IMR-90 (cell line): Measurements from ENCODE around the gene CTDSP2. TPM values are rescaled to one million over a fixed set of nuclear protein-coding genes. Genes with fewer than 3 reads are reported as not detected.

ENCODE experiments used
- ATAC-seq: fragments of 200-7000 bp; cut with Tn5 transposase; 2 replicates; pipeline ENCODE4 v1.9.1; 2020; ENCODE audit warnings: low read depth, mild to moderate bottlenecking, moderate library complexity
- BruUV-seq: library from RNA; stranded (reverse); fragments of 400-500 nt; replicated peaks from 2 replicates; lab custom pipeline; 2021; lab: Mats Ljungman, UMichigan
- CTCF ChIA-PET: fragments of 300-600 bp; formaldehyde crosslinking; extraction: SDS; loops from one replicate; lab custom pipeline; 2021; ENCODE audit warnings: antibody characterized with exemption; lab: Yijun Ruan, JAX
- POLR2A ChIA-PET: fragments of 300-600 bp; sonication (Branson Sonifier 250); formaldehyde crosslinking; loops from one replicate; lab custom pipeline; 2022; ENCODE audit warnings: antibody characterized with exemption; ENCODE audit not compliant: unreplicated experiment; lab: Charles Lee
- DNase-seq: peaks from one replicate; pipeline ENCODE4 v3.0.0; 2013
- H2AFZ ChIP-seq: replicated peaks from 2 replicates; pipeline ENCODE3; 2013; ENCODE audit warnings: low read length, mild to moderate bottlenecking; ENCODE audit not compliant: poor library complexity
- H2AK5ac ChIP-seq: 2 replicates; pipeline ENCODE4 v1.6.1; 2013; ENCODE audit warnings: low read depth, low read length, inconsistent platforms
- H2AK9ac ChIP-seq: replicated peaks from 2 replicates; pipeline ENCODE3; 2013; ENCODE audit warnings: mild to moderate bottlenecking, low read depth, low read length, moderate library complexity; ENCODE audit not compliant: poor library complexity
- H2BK120ac ChIP-seq: 2 replicates; pipeline ENCODE4 v1.6.1; 2013; ENCODE audit warnings: low read depth, low read length, inconsistent platforms
- H2BK15ac ChIP-seq: 3 replicates; pipeline ENCODE4 v1.6.1; 2013; ENCODE audit warnings: low read depth, low read length, inconsistent platforms
- H2BK20ac ChIP-seq: 2 replicates; pipeline ENCODE4 v1.6.1; 2013; ENCODE audit warnings: low read depth, mild to moderate bottlenecking, inconsistent platforms, low read length, moderate library complexity
- H2BK5ac ChIP-seq: 2 replicates; pipeline ENCODE4 v1.6.1; 2013; ENCODE audit warnings: mild to moderate bottlenecking, low read depth, low read length, inconsistent platforms; ENCODE audit not compliant: poor library complexity, severe bottlenecking
- H3K14ac ChIP-seq: replicated peaks from 2 replicates; pipeline ENCODE4 v1.6.1; 2013; ENCODE audit warnings: low read depth, low read length, inconsistent platforms
- H3K18ac ChIP-seq: 2 replicates; pipeline ENCODE4 v1.6.1; 2013; ENCODE audit warnings: low read depth, low read length, control low read depth
- H3K23ac ChIP-seq: 2 replicates; pipeline ENCODE4 v1.6.1; 2013; ENCODE audit warnings: low read depth, low read length, inconsistent platforms
- H3K27ac ChIP-seq: 2 replicates; pipeline ENCODE4 v1.5.1; 2013; ENCODE audit warnings: mild to moderate bottlenecking, control low read depth, low read length; ENCODE audit not compliant: insufficient read depth
- H3K27me3 ChIP-seq: 2 replicates; pipeline ENCODE4 v1.6.1; 2013; ENCODE audit warnings: low read length; ENCODE audit not compliant: control insufficient read depth, insufficient read depth
- H3K36me3 ChIP-seq: 2 replicates; pipeline ENCODE4 v1.6.1; 2013; ENCODE audit warnings: low read length, mixed read lengths; ENCODE audit not compliant: control insufficient read depth, insufficient read depth
- H3K4ac ChIP-seq: 2 replicates; pipeline ENCODE4 v1.6.1; 2013; ENCODE audit warnings: low read depth, low read length, inconsistent platforms
- H3K4me1 ChIP-seq: 2 replicates; pipeline ENCODE4 v1.6.1; 2013; ENCODE audit warnings: low read length, mixed read lengths; ENCODE audit not compliant: control insufficient read depth, insufficient read depth
- H3K4me2 ChIP-seq: 2 replicates; pipeline ENCODE4 v1.6.1; 2013; ENCODE audit warnings: low read depth, mild to moderate bottlenecking, control low read depth, low read length, moderate library complexity
- H3K4me3 ChIP-seq: 2 replicates; pipeline ENCODE4 v1.5.1; 2013; ENCODE audit warnings: low read depth, mild to moderate bottlenecking, control low read depth, low read length, moderate library complexity; ENCODE audit not compliant: insufficient read depth
- H3K56ac ChIP-seq: 2 replicates; pipeline ENCODE4 v1.6.1; 2013; ENCODE audit warnings: low read length, inconsistent platforms; ENCODE audit not compliant: insufficient read depth; ENCODE audit errors: extremely low read depth
- H3K79me1 ChIP-seq, 2 experiments: 2 replicates each; pipeline ENCODE4 v1.6.1; 2013; ENCODE audit warnings: low read length in 2 of 2, inconsistent platforms in 1 of 2, low read depth in 1 of 2
- H3K9ac ChIP-seq: 2 replicates; pipeline ENCODE4 v1.6.1; 2013; ENCODE audit warnings: low read depth, low read length, control low read depth
- H3K9me1 ChIP-seq: 2 replicates; pipeline ENCODE4 v1.6.1; 2013; ENCODE audit warnings: low read length, inconsistent platforms; ENCODE audit not compliant: insufficient read depth
- H3K9me3 ChIP-seq: 2 replicates; pipeline ENCODE4 v1.6.1; 2013; ENCODE audit warnings: low read length; ENCODE audit not compliant: control insufficient read depth, insufficient read depth
- H4K20me1 ChIP-seq: 2 replicates; pipeline ENCODE4 v1.6.1; 2013; ENCODE audit warnings: low read length, inconsistent platforms; ENCODE audit not compliant: insufficient read depth
- H4K5ac ChIP-seq: 2 replicates; pipeline ENCODE4 v1.6.1; 2013; ENCODE audit warnings: mild to moderate bottlenecking, low read depth, low read length, control low read depth
- H4K8ac ChIP-seq, 2 experiments: 2 replicates each; pipeline ENCODE4 v1.6.1; 2013; ENCODE audit warnings: low read depth in 2 of 2, low read length in 2 of 2, control low read depth in 1 of 2, inconsistent platforms in 1 of 2
- H4K91ac ChIP-seq: 2 replicates; pipeline ENCODE4 v1.6.1; 2013; ENCODE audit warnings: low read depth, low read length, inconsistent platforms; ENCODE audit not compliant: insufficient read depth
- BHLHE40 ChIP-seq: fragments of 150-350 bp; IDR thresholded peaks from 2 replicates; pipeline ENCODE4 v1.6.1; 2016; ENCODE audit warnings: mild to moderate bottlenecking, low read depth, low read length
- CEBPB ChIP-seq: IDR thresholded peaks from 2 replicates; pipeline ENCODE4 v1.6.1; 2012; ENCODE audit warnings: low read depth, low read length, improper control_type of control experiment
- CHD1 ChIP-seq: IDR thresholded peaks from 2 replicates; pipeline ENCODE4 v1.6.1; 2012; ENCODE audit warnings: low read depth, low read length, improper control_type of control experiment
- CTCF ChIP-seq: conservative IDR thresholded peaks from 2 replicates; pipeline ENCODE4 v1.5.1; 2012; ENCODE audit warnings: mild to moderate bottlenecking, low read depth, low read length, improper control_type of control experiment
- ELK1 ChIP-seq: fragments of 150-350 bp; IDR thresholded peaks from 2 replicates; pipeline ENCODE4 v1.6.1; 2016; ENCODE audit warnings: low read depth, mild to moderate bottlenecking, low read length, moderate library complexity, borderline replicate concordance
- FOS ChIP-seq: fragments of 150-350 bp; IDR thresholded peaks from 2 replicates; pipeline ENCODE4 v1.6.1; 2016; ENCODE audit warnings: low read depth, low read length
- MAFK ChIP-seq: IDR thresholded peaks from 2 replicates; pipeline ENCODE4 v1.6.1; 2012; ENCODE audit warnings: low read depth, low read length, improper control_type of control experiment
- MAZ ChIP-seq: IDR thresholded peaks from 2 replicates; pipeline ENCODE4 v1.6.1; 2012; ENCODE audit warnings: low read depth, mild to moderate bottlenecking, low read length, improper control_type of control experiment, moderate library complexity, borderline replicate concordance
- MXI1 ChIP-seq: IDR thresholded peaks from 2 replicates; pipeline ENCODE4 v1.6.1; 2012; ENCODE audit warnings: low read depth, mild to moderate bottlenecking, low read length, moderate library complexity, borderline replicate concordance
- NFE2L2 ChIP-seq: fragments of 150-350 bp; IDR thresholded peaks from 2 replicates; pipeline ENCODE4 v1.6.1; 2016; ENCODE audit warnings: low read depth, mild to moderate bottlenecking, low read length
- POLR2A ChIP-seq: IDR thresholded peaks from 2 replicates; pipeline ENCODE4 v1.6.1; 2012; ENCODE audit warnings: mild to moderate bottlenecking, low read depth, low read length
- RAD21 ChIP-seq: IDR thresholded peaks from 2 replicates; pipeline ENCODE4 v1.6.1; 2012; ENCODE audit warnings: low read length, improper control_type of control experiment
- RCOR1 ChIP-seq: IDR thresholded peaks from 2 replicates; pipeline ENCODE4 v1.6.1; 2012; ENCODE audit warnings: mild to moderate bottlenecking, low read length, improper control_type of control experiment; ENCODE audit not compliant: insufficient replicate concordance
- RFX5 ChIP-seq: IDR thresholded peaks from 2 replicates; pipeline ENCODE4 v1.8.0; 2012; ENCODE audit warnings: low read depth, mild to moderate bottlenecking, low read length, moderate library complexity
- SMC3 ChIP-seq: fragments of 150-350 bp; IDR thresholded peaks from 2 replicates; pipeline ENCODE4 v1.6.1; 2016; ENCODE audit warnings: low read depth, mild to moderate bottlenecking, antibody characterized with exemption, low read length, moderate library complexity
- USF2 ChIP-seq: fragments of 150-350 bp; IDR thresholded peaks from 2 replicates; pipeline ENCODE4 v1.6.1; 2017; ENCODE audit warnings: mild to moderate bottlenecking, antibody characterized with exemption, low read length, low read depth
- WGBS, 2 experiments: methylation state at CpG; one replicate each; pipeline versions ENCODE4 v1.1.5 to v1.1.7; 2013; ENCODE audit warnings: missing lambda C conversion rate in 2 of 2; ENCODE audit not compliant: insufficient read length in 1 of 2; ENCODE audit errors: extremely low coverage in 2 of 2; 5-methylcytosine and 5-hydroxymethylcytosine counted together
- dilution Hi-C: fragments of 300-500 bp; cut with HindIII; formaldehyde crosslinking; loops from one replicate; pipeline ENCODE4 v1.14.3; 2018; ENCODE audit warnings: low sequenced_read_pairs; ENCODE audit not compliant: unreplicated experiment
- in situ Hi-C: fragments of 300-500 bp; cut with MboI; formaldehyde crosslinking; loops from 3 replicates; pipeline ENCODE4 v1.14.3; 2019; ENCODE audit warnings: low sequenced_read_pairs, inconsistent platforms, mixed read lengths
- intact Hi-C: fragments of 100-400 bp; cut with micrococcal nuclease; formaldehyde crosslinking; loops from 2 replicates; pipeline ENCODE4 v1.10.0; 2022
- polyA plus RNA-seq, 3 experiments: library from polyadenylated mRNA; depleted of rRNA; stranded (reverse); fragments of >200 nt; gene quantifications; 2 replicates each; pipeline ENCODE4 v1.2.3, GENCODE V29; 2012; ENCODE audit warnings: low replicate concordance in 1 of 3
- total RNA-seq: library from RNA; depleted of rRNA; stranded (reverse); fragments of >200 nt; gene quantifications from 2 replicates; pipeline ENCODE4 v1.2.3, GENCODE V29; 2012

CTDSP2 gene
- total and polyA plus RNA-seq, 2 of the 4 experiments (the other 2 are of a cell fraction) = 114 to 156 TPM

- POLR2A ChIA-PET = no interaction called here
These were observed 39.2 kb downstream of the CTDSP2 start for GRCh38 chr12:57807285-57807684.

More at GRCh38 chr12:57807285-57807684, 39.2 kb downstream of the CTDSP2 start:
- Histone ChIP-seq H4K20me1 (no peaks in the 10 kb centered on the region), H2BK120ac (no peak overlapping the region), H3K4me2 (no peak overlapping the region), H2BK20ac (no peak overlapping the region), H4K5ac (no peak overlapping the region), H2AK5ac (no peak overlapping the region), H2AK9ac (no peak overlapping the region), H3K9me3 (no peaks in the 10 kb centered on the region), H3K18ac (no peak overlapping the region), H3K4ac (no peak overlapping the region), H2BK5ac (no peak overlapping the region), H3K9ac (no peak overlapping the region), H3K36me3 (peaks cover 47% of the 10 kb centered on the region), H2BK15ac (no peak overlapping the region), H3K56ac (no peak overlapping the region), H3K4me1 (peaks cover 3% of the 10 kb centered on the region; the same call in 1 of the 2 replicates), H3K27me3 (no peaks in the 10 kb centered on the region), H3K79me1 (no peaks in the 10 kb centered on the region), H3K23ac (no peak overlapping the region), H3K9me1 (peaks cover 7% of the 10 kb centered on the region; the same call in 1 of the 2 replicates), H4K8ac (no peak overlapping the region), H2AFZ (no peak overlapping the region), H4K91ac (no peak overlapping the region), H3K14ac (no peak overlapping the region), H3K4me3 (no peak overlapping the region), H3K27ac (no peak overlapping the region)
- DNase-seq (no peak), ATAC-seq (no peak)
- intact Hi-C loops = no loop called here
- CTCF ChIA-PET = no interaction called here
- in situ Hi-C loops = no loop called here
- TF ChIP-seq MXI1 (no peak), CTCF (no peak), RAD21 (no peak), ELK1 (no peak), RCOR1 (no peak), SMC3 (no peak), POLR2A (no peak), CEBPB (no peak), NFE2L2 (no peak), CHD1 (no peak), MAFK (no peak), FOS (no peak), RFX5 (no peak), BHLHE40 (no peak), USF2 (no peak), MAZ (no peak)
- WGBS, 2 experiments = 50% methylated on average over 1 of the region's 9 CpGs; no CpG with 5 or more reads in 1 of the 2 experiments
- BruUV-seq = no TSS peak
- dilution Hi-C loops = no loop called here
